OCI-LY3 (cell line): ENCODE data around the gene OR52R1.
A peak's percentile ranks its signal among the peaks of the same experiment; 100 is the strongest.

Source experiments
- H2AFZ ChIP-seq: fragments of 200-600, 300-600 bp; shearing (Covaris generic); 2 replicates; pipeline ENCODE4 v1.6.0; 2014; ENCODE audit warnings: antibody characterized with exemption, low read depth, low read length
- H3K27ac ChIP-seq: fragments of 200-600, 300-600 bp; sonication (generic); 2 replicates; pipeline ENCODE4 v1.5.1; 2014; ENCODE audit warnings: mild to moderate bottlenecking, low read length, moderate library complexity, mixed read lengths
- H3K27me3 ChIP-seq: fragments of 200-600, 300-600 bp; sonication (generic); 2 replicates; pipeline ENCODE4 v1.6.1; 2014; ENCODE audit warnings: low read depth, low read length, mixed read lengths
- H3K36me3 ChIP-seq: fragments of 200-600, 300-600 bp; sonication (generic); replicated peaks from 2 replicates; pipeline ENCODE3; 2014; ENCODE audit warnings: low read depth, low read length, mixed read lengths
- H3K4me1 ChIP-seq: fragments of 300-600, 200-600 bp; sonication (generic); 2 replicates; pipeline ENCODE4 v1.6.1; 2014; ENCODE audit warnings: low read length, mixed read lengths
- H3K4me2 ChIP-seq: fragments of 200-600, 300-600 bp; sonication (generic); 2 replicates; pipeline ENCODE4 v1.6.1; 2014; ENCODE audit warnings: low read length, mixed read lengths
- H3K4me3 ChIP-seq: fragments of 300-600, 200-600 bp; sonication (generic); 2 replicates; pipeline ENCODE4 v1.5.1; 2014; ENCODE audit warnings: antibody characterized with exemption, mild to moderate bottlenecking, low read length, moderate library complexity
- H3K79me2 ChIP-seq: fragments of 300-600, 200-600 bp; shearing (Covaris generic); 2 replicates; pipeline ENCODE4 v1.6.1; 2014; ENCODE audit warnings: mild to moderate bottlenecking, low read length, mixed read lengths
- H3K9ac ChIP-seq: fragments of 300-600, 200-600 bp; shearing (Covaris generic); 2 replicates; pipeline ENCODE4 v1.6.0; 2014; ENCODE audit warnings: mild to moderate bottlenecking, low read length, moderate library complexity
- H3K9me3 ChIP-seq: fragments of 200-600, 300-600 bp; shearing (Covaris generic); 2 replicates; pipeline ENCODE4 v1.6.1; 2014; ENCODE audit warnings: low read length, mixed read lengths; ENCODE audit not compliant: insufficient read depth
- H4K20me1 ChIP-seq: fragments of 200-600, 300-600 bp; sonication (generic); 2 replicates; pipeline ENCODE4 v1.6.1; 2016; ENCODE audit warnings: low read length, mixed read lengths; ENCODE audit not compliant: insufficient read depth
- CTCF ChIP-seq: fragments of 200-600, 300-600 bp; sonication (generic); IDR thresholded peaks from 2 replicates; pipeline ENCODE4 v1.5.1; 2014; ENCODE audit warnings: antibody characterized with exemption, low read length, low read depth
- EZH2phosphoT487 ChIP-seq: fragments of 200-600 bp; shearing (Covaris generic); IDR thresholded peaks from 2 replicates; pipeline ENCODE4 v1.6.1; 2018; ENCODE audit warnings: antibody characterized with exemption, mixed run types, low read depth

OR52R1 gene

GRCh38 chr11:4830909-4831308 lies 26.7 kb upstream of the OR52R1 start:
- no peak overlapping the region for H3K9ac ChIP-seq
- H3K4me3 ChIP-seq = no peak overlapping the region
- TF ChIP-seq CTCF (no peak), EZH2phosphoT487 (no peak)
- no peaks in the 10 kb centered on the region for H3K27me3 ChIP-seq
- no peaks in the 10 kb centered on the region for H3K36me3 ChIP-seq
- H2AFZ ChIP-seq = no peak overlapping the region
- no peaks in the 10 kb centered on the region for H3K79me2 ChIP-seq
- no peaks in the 10 kb centered on the region for H3K4me1 ChIP-seq
- H3K4me2 ChIP-seq = no peak overlapping the region
- no peaks in the 10 kb centered on the region for H3K9me3 ChIP-seq
- no peak overlapping the region for H3K27ac ChIP-seq
- no peaks in the 10 kb centered on the region for H4K20me1 ChIP-seq

- TF ChIP-seq EZH2phosphoT487 = no peak
- TF ChIP-seq CTCF = no peak
Measured at GRCh38 chr11:4830346-4830745, 26.2 kb upstream of the OR52R1 start.

GRCh38 chr11:4826425-4826824 lies 22.2 kb upstream of the OR52R1 start:
- H3K36me3 ChIP-seq = no peaks in the 10 kb centered on the region
- H2AFZ ChIP-seq = no peak overlapping the region
- no peaks in the 10 kb centered on the region for H3K79me2 ChIP-seq
- TF ChIP-seq CTCF = peak; percentile 54
- TF ChIP-seq EZH2phosphoT487 = no peak
- H3K4me2 ChIP-seq = no peak overlapping the region
- H3K4me1 ChIP-seq = no peaks in the 10 kb centered on the region
- H3K27me3 ChIP-seq = no peaks in the 10 kb centered on the region
- no peaks in the 10 kb centered on the region for H4K20me1 ChIP-seq
- no peak overlapping the region for H3K9ac ChIP-seq
- no peaks in the 10 kb centered on the region for H3K9me3 ChIP-seq
- no peak overlapping the region for H3K4me3 ChIP-seq
- no peak overlapping the region for H3K27ac ChIP-seq

More at GRCh38 chr11:4830346-4830745, 26.2 kb upstream of the OR52R1 start:
- Histone ChIP-seq H3K36me3 (no peaks in the 10 kb centered on the region), H3K4me3 (no peak overlapping the region), H3K27me3 (no peaks in the 10 kb centered on the region), H3K4me1 (no peaks in the 10 kb centered on the region), H4K20me1 (no peaks in the 10 kb centered on the region), H2AFZ (no peak overlapping the region), H3K79me2 (no peaks in the 10 kb centered on the region), H3K9me3 (no peaks in the 10 kb centered on the region), H3K9ac (no peak overlapping the region), H3K27ac (no peak overlapping the region), H3K4me2 (no peak overlapping the region)

GRCh38 chr11:4825132-4825531 lies 21.0 kb upstream of the OR52R1 start:
- H3K4me2 ChIP-seq = no peak overlapping the region
- no peaks in the 10 kb centered on the region for H3K36me3 ChIP-seq
- H3K4me3 ChIP-seq = no peak overlapping the region
- no peaks in the 10 kb centered on the region for H4K20me1 ChIP-seq
- no peaks in the 10 kb centered on the region for H3K4me1 ChIP-seq
- no peaks in the 10 kb centered on the region for H3K9me3 ChIP-seq
- H2AFZ ChIP-seq = no peak overlapping the region
- H3K79me2 ChIP-seq = no peaks in the 10 kb centered on the region
- H3K27me3 ChIP-seq = no peaks in the 10 kb centered on the region
- TF ChIP-seq EZH2phosphoT487 (no peak), CTCF (no peak)
- H3K27ac ChIP-seq = no peak overlapping the region
- H3K9ac ChIP-seq = no peak overlapping the region
